K562 (cell line): ENCODE measurements around the gene CEP192. TPM values are rescaled to one million over a fixed set of nuclear protein-coding genes. Genes with fewer than 3 reads are reported as not detected.
"Not testable (repeated sequence)": the region's sequence is repeated elsewhere in the genome, so short reads cannot be mapped to it uniquely, and the experiment has no call there.

Experiments
- ATAC-seq: fragments of 200-7000 bp; cut with Tn5 transposase; 3 replicates; pipeline ENCODE4 v1.9.1; 2020; ENCODE audit warnings: moderate library complexity
- BruUV-seq: library from RNA; stranded (reverse); fragments of 400-500 nt; replicated peaks from 2 replicates; lab custom pipeline; 2021; lab: Mats Ljungman, UMichigan
- CTCF ChIA-PET: fragments of 300-600 bp; formaldehyde crosslinking; extraction: SDS; loops from one replicate; lab custom pipeline; 2021; ENCODE audit warnings: low intra/inter-chr PET ratio; lab: Yijun Ruan, JAX
- POLR2A ChIA-PET: fragments of 300-600, 350-650 bp; sonication (Branson Sonifier 250); formaldehyde crosslinking; extraction: SDS; loops from one replicate; lab custom pipeline; 2021; ENCODE audit warnings: antibody characterized with exemption, inconsistent platforms; lab: Yijun Ruan, JAX
- DNase-seq, 4 experiments: peaks; one replicate each; pipeline versions ENCODE4 v3.0.0 to v3.0.0-alpha.2; 2011 to 2018; ENCODE audit warnings: low spot score in 3 of 4, mixed read lengths in 3 of 4; ENCODE audit errors: extremely low read depth in 1 of 4
- FAIRE-seq: peaks from 2 replicates; lab custom pipeline; 2011; peaks lifted over from hg19 to GRCh38; lab: Jason Lieb, UNC
- H2AFZ ChIP-seq: 2 replicates; pipeline ENCODE4 v1.6.0; 2011; ENCODE audit warnings: low read depth, low read length, control low read depth, inconsistent platforms
- H3K27ac ChIP-seq: fragments of 200-600 bp; 3 replicates; pipeline ENCODE4 v1.8.0; 2011; ENCODE audit warnings: low read depth, mild to moderate bottlenecking, control low read depth, inconsistent platforms, low read length, moderate library complexity, mixed read lengths; ENCODE audit errors: extremely low read depth
- H3K27me3 ChIP-seq, 2 experiments: fragments of 300-600 bp in 1 of 2; 2 replicates in 1 of 2; 3 replicates in 1 of 2; pipeline versions ENCODE4 v1.6.0 to v1.8.0; 2011; ENCODE audit warnings: inconsistent platforms in 2 of 2, low read length in 2 of 2, mild to moderate bottlenecking in 1 of 2, mixed read lengths in 1 of 2, moderate library complexity in 1 of 2; ENCODE audit not compliant: control insufficient read depth in 2 of 2, insufficient read depth in 2 of 2
- H3K36me3 ChIP-seq: fragments of 300-600 bp; 3 replicates; pipeline ENCODE4 v1.8.0; 2011; ENCODE audit warnings: mild to moderate bottlenecking, low read length, inconsistent platforms; ENCODE audit not compliant: control insufficient read depth, insufficient read depth
- H3K4me1 ChIP-seq, 2 experiments: fragments of 200-600 bp in 1 of 2; replicated peaks in 1 of 2; 2 replicates in 1 of 2; 3 replicates in 1 of 2; pipeline versions ENCODE4 v1.5.1 to v1.8.0; 2011; ENCODE audit warnings: inconsistent platforms in 2 of 2, low read length in 2 of 2, mild to moderate bottlenecking in 1 of 2, mixed read lengths in 1 of 2, moderate library complexity in 1 of 2; ENCODE audit not compliant: control insufficient read depth in 2 of 2, insufficient read depth in 2 of 2
- H3K4me2 ChIP-seq: 2 replicates; pipeline ENCODE4 v1.6.1; 2011; ENCODE audit warnings: low read length, control low read depth, inconsistent platforms, mixed read lengths; ENCODE audit not compliant: insufficient read depth
- H3K4me3 ChIP-seq: fragments of 200-600 bp; sonication (generic), shearing (Covaris generic); 2 replicates; pipeline ENCODE4 v1.5.1; 2016; ENCODE audit warnings: control low read depth, inconsistent platforms
- H3K79me2 ChIP-seq: fragments of 200-600 bp; 3 replicates; pipeline ENCODE4 v1.8.0; 2011; ENCODE audit warnings: low read length, inconsistent platforms; ENCODE audit not compliant: control insufficient read depth, insufficient read depth
- H3K9ac ChIP-seq, 2 experiments: 2 replicates each; pipeline versions ENCODE4 v1.6.0 to v1.6.1; 2011; ENCODE audit warnings: low read depth in 2 of 2, low read length in 2 of 2, control low read depth in 1 of 2, inconsistent platforms in 1 of 2, mild to moderate bottlenecking in 1 of 2, mixed read lengths in 1 of 2; ENCODE audit not compliant: insufficient read depth in 1 of 2
- H3K9me1 ChIP-seq: one replicate; pipeline ENCODE4 v1.6.0; 2011; ENCODE audit warnings: inconsistent platforms, mild to moderate bottlenecking, low read length, moderate library complexity; ENCODE audit not compliant: control insufficient read depth, insufficient read depth
- H3K9me3 ChIP-seq: replicated peaks from 2 replicates; pipeline ENCODE4 v1.5.1; 2011; ENCODE audit warnings: low read depth, low read length, inconsistent platforms; ENCODE audit not compliant: control insufficient read depth, insufficient read depth
- H4K20me1 ChIP-seq: replicated peaks from 2 replicates; pipeline ENCODE4 v1.6.1; 2011; ENCODE audit warnings: low read length, inconsistent platforms, mixed read lengths; ENCODE audit not compliant: control insufficient read depth, insufficient read depth
- PHTF2 ChIP-seq: fragments of 250-450 bp; sonication (Bioruptor Pico); IDR thresholded peaks from 2 replicates; pipeline ENCODE4 v1.5.0; 2021; ENCODE audit warnings: mild to moderate bottlenecking
- TEAD1 ChIP-seq, 2 experiments: fragments of 450-650 bp in 1 of 2; sonication (generic) in 1 of 2; formaldehyde crosslinking; IDR thresholded peaks; 2 replicates each; pipeline versions ENCODE4 v1.4.0 to v1.8.0; 2020 to 2022; ENCODE audit warnings: mild to moderate bottlenecking in 2 of 2, missing genetic modification reagents in 1 of 2
- WGBS: fragments of 100-300 bp; shearing (Covaris generic); methylation state at CpG from one replicate; pipeline ENCODE4 v1.1.6; 2016; ENCODE audit warnings: low coverage, mixed read lengths; ENCODE audit not compliant: insufficient coverage; ENCODE audit errors: missing lambda C conversion rate; 5-methylcytosine and 5-hydroxymethylcytosine counted together
- in situ Hi-C: fragments of 300-500 bp; cut with MboI; formaldehyde crosslinking; loops from 4 replicates; pipeline ENCODE4 v1.15.0; 2018; ENCODE audit warnings: inconsistent platforms, mixed read lengths
- intact Hi-C: fragments of 100-400 bp; cut with micrococcal nuclease; formaldehyde crosslinking; loops from 2 replicates; pipeline ENCODE4 v1.14.2; 2022
- polyA plus RNA-seq, 8 experiments: library from polyadenylated mRNA; depleted of rRNA in 4 of 8; stranded (reverse) in 5 of 8; unstranded in 3 of 8; fragments of >200 nt; fragmentation: Nextera tagmentation in 2 of 8; fragmentation: Illumina TruSeq in 1 of 8; extraction: Ambion mirVana in 2 of 8; extraction: Trizol in 1 of 8; gene quantifications; 2 replicates each; pipeline versions ENCODE4 v1.2.1 to v1.2.3, GENCODE V29; 2011 to 2014; ENCODE audit warnings: inconsistent platforms in 1 of 8, missing spikeins in 1 of 8
- total RNA-seq, 7 experiments: library from RNA; depleted of rRNA in 6 of 7; stranded (reverse); fragments of >200 nt in 6 of 7; fragmentation: Illumina TruSeq in 2 of 7; extraction: Trizol in 2 of 7; gene quantifications; 2 replicates each; pipeline versions ENCODE4 v1.2.1 to v1.2.3, GENCODE V29; 2011 to 2021; ENCODE audit warnings: low replicate concordance in 1 of 7

Gene CEP192
- total and polyA plus RNA-seq, 9 of the 15 experiments (the other 6 are each of a cell fraction or from before 2014, with no cell fraction given): 14.4 to 54.4 (median 35.8) TPM

DNA sequence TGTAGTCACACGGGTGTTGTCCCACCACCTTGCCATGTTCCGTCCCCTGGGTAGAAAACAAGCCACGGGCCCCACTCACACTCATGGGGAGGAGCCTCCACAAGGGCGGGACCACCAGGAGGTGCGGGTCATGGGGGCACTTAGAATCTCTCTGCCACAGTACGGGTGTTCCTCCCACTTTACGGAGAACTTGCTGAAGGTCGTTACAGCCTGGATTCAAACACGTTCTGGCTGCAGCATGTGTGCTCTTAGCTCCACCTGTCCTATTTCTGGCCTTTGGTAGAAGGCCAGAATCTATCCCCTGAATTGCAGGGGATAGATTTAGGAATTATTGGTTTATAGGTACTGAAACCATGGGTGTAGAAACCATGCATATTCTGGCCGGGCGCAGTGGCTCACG, 14.9 kb upstream of the CEP192 start (continued):
- TF ChIP-seq TEAD1 (CRISPR knock-in tag; IDR thresholded peaks at IDR 0.05) (no peak), PHTF2 (no peak)

DNA sequence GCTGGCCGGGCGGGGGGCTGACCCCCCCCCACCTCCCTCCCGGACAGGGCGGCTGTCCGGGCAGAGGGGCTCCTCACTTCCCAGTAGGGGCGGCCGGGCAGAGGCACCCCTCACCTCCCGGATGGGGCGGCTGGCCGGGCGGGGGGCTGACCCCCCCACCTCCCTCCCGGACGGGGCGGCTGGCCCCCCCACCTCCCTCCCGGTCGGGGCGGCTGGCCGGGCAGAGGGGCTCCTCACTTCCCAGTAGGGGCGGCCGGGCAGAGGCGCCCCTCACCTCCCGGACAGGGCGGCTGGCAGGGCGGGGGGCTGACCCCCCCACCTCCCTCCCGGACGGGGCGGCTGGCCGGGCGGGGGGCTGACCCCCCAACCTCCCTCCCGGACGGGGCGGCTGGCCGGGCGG, 11.1 kb upstream of the CEP192 start:
- H3K4me3 ChIP-seq, BruUV-seq, H2AFZ ChIP-seq, H3K9me1 ChIP-seq, H3K9me3 ChIP-seq, H3K4me2 ChIP-seq, DNase-seq, ATAC-seq, H3K9ac ChIP-seq, FAIRE-seq, intact Hi-C loops, in situ Hi-C loops, H3K4me1 ChIP-seq, POLR2A ChIA-PET, H3K27ac ChIP-seq, H4K20me1 ChIP-seq, CTCF ChIA-PET, H3K27me3 ChIP-seq: not testable (repeated sequence)
- Histone ChIP-seq H3K79me2 (peaks cover 11% of the 10 kb centered on the region; the same call in 1 of the 3 replicates), H3K36me3 (peaks cover 68% of the 10 kb centered on the region)
- WGBS: no CpG with 5 or more reads among the region's 34 CpGs
